ENCODE measurements around the gene TAF4. TPM values are rescaled to one million over a fixed set of nuclear protein-coding genes. Genes with fewer than 3 reads are reported as not detected.

The TAF4 gene
- total and polyA plus RNA-seq, 2 of the 13 experiments (the other 11 are each of a cell fraction or from before 2014, with no cell fraction given): 5.9 to 12.0 TPM

GRCh38 chr20:62059920-62060630 lies 5.6 kb downstream of the TAF4 start:
- H3K4me3 ChIP-seq (replicated peaks in 1 of 3; ENCODE audit: insufficient read depth in 1 of 3, low read depth in 2 of 3, low read length in 3 of 3): no peak overlapping the region
- H3K9me3 ChIP-seq (ENCODE audit: low read length): no peaks in the 10 kb centered on the region
- BruUV-seq (replicated peaks): no TSS peak
- intact Hi-C loops (cut with micrococcal nuclease; ENCODE audit: unreplicated experiment) (no loop called here), in situ Hi-C loops (cut with HindIII; ENCODE audit: extremely low pct_ligation_motif_present, low pct_unique_long_range_greater_than_20kb) (loop anchor here (5.0 kb wide), 1 partner anchor 48 kb away; no protein-coding TSS in a partner anchor)
- H3K9ac ChIP-seq (ENCODE audit: insufficient read depth, low read depth, low read length): no peak overlapping the region
- peaks cover 35% of the 10 kb centered on the region for H3K4me1 ChIP-seq (ENCODE audit: insufficient read depth, low read length)
- ChIA-PET POLR2A (no interaction called here), CTCF (ENCODE audit: low intra/inter-chr PET ratio, low total read pairs) (no interaction called here)
- H3K79me2 ChIP-seq (ENCODE audit: insufficient read depth, low read length): peaks cover 83% of the 10 kb centered on the region
- H3K27ac ChIP-seq (ENCODE audit: extremely low read length, insufficient read depth, low read length): no peak overlapping the region
- TF ChIP-seq, protein P1, sequence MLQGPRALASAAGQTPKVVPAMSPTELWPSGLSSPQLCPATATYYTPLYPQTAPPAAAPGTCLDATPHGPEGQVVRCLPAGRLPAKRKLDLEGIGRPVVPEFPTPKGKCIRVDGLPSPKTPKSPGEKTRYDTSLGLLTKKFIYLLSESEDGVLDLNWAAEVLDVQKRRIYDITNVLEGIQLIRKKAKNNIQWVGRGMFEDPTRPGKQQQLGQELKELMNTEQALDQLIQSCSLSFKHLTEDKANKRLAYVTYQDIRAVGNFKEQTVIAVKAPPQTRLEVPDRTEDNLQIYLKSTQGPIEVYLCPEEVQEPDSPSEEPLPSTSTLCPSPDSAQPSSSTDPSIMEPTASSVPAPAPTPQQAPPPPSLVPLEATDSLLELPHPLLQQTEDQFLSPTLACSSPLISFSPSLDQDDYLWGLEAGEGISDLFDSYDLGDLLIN (CRISPR knock-in tag; IDR thresholded peaks at IDR 0.05; ENCODE audit: borderline replicate concordance): no peak
- TF ChIP-seq, protein P2, sequence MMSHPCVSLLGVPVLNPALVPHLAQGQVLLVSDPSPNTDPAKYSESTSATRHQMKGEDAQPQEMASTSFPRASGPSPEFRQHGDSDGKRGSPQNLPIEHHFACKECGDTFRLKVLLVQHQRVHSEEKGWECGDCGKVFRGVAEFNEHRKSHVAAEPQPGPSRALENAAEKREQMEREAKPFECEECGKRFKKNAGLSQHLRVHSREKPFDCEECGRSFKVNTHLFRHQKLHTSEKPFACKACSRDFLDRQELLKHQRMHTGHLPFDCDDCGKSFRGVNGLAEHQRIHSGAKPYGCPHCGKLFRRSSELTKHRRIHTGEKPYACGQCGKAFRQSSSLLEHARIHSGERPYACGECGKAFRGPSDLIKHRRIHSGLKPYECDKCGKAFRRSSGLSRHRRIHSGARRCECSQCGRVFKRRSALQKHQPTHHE (CRISPR knock-in tag; IDR thresholded peaks at IDR 0.05; ENCODE audit: borderline replicate concordance): no peak
- no peak for TF ChIP-seq ATF2 (CRISPR knock-in tag; IDR thresholded peaks at IDR 0.05)
- no peak overlapping the region for H3K4me2 ChIP-seq (ENCODE audit: low read depth, low read length)
- H3K27me3 ChIP-seq (ENCODE audit: control insufficient read depth in 1 of 2, insufficient read depth in 2 of 2, low read length in 2 of 2): no peaks in the 10 kb centered on the region
- H2AFZ ChIP-seq (ENCODE audit: low read length): no peak overlapping the region
- WGBS (ENCODE audit: low lambda C conversion rate): 95% methylated on average over 24 of the region's 25 CpGs
- ATAC-seq (no peak), FAIRE-seq (no peak), DNase-seq (ENCODE audit: low spot score) (no peak)
- H3K36me3 ChIP-seq (replicated peaks in 1 of 2; ENCODE audit: control insufficient read depth in 1 of 2, insufficient read depth in 2 of 2, low read length in 2 of 2): peaks cover 4 to 45% of the 10 kb centered on the region in 2 experiments
- H4K20me1 ChIP-seq (ENCODE audit: insufficient read depth, low read length): peaks cover 64% of the 10 kb centered on the region

All from HepG2 (cell line).